H1 (cell line): ENCODE results near the gene MSI2.

Experiments
- EZH2 ChIP-seq: fragments of 200-600 bp; sonication (generic); IDR thresholded peaks from 2 replicates; pipeline ENCODE4 v1.7.1; 2012; ENCODE audit warnings: low read depth, mild to moderate bottlenecking, moderate library complexity, low read length, inconsistent platforms; ENCODE audit not compliant: severe bottlenecking
- NRF1 ChIP-seq: IDR thresholded peaks from 2 replicates; pipeline ENCODE4 v1.6.1; 2011; ENCODE audit warnings: mild to moderate bottlenecking, low read depth, low read length, improper control_type of control experiment
- POLR2A ChIP-seq, 2 experiments: IDR thresholded peaks; 1 replicate in 1 of 2; 2 replicates in 1 of 2; pipeline ENCODE4 v1.6.1; 2011; ENCODE audit warnings: low read depth in 2 of 2, low read length in 2 of 2, mild to moderate bottlenecking in 2 of 2; ENCODE audit errors: control extremely low read depth in 1 of 2
- POLR2AphosphoS5 ChIP-seq: IDR thresholded peaks from 2 replicates; pipeline ENCODE4 v1.6.1; 2011; ENCODE audit warnings: low read depth, low read length
- RAD21 ChIP-seq, 2 experiments: IDR thresholded peaks in 1 of 2; conservative IDR thresholded peaks in 1 of 2; 2 replicates each; pipeline ENCODE4 v1.6.1; 2011; ENCODE audit warnings: low read depth in 2 of 2, low read length in 2 of 2, improper control_type of control experiment in 1 of 2, inconsistent platforms in 1 of 2, mild to moderate bottlenecking in 1 of 2, moderate library complexity in 1 of 2
- RFX5 ChIP-seq: IDR thresholded peaks from 2 replicates; pipeline ENCODE4 v1.6.1; 2011; ENCODE audit warnings: low read depth, low read length, improper control_type of control experiment, borderline replicate concordance
- SIN3A ChIP-seq, 2 experiments: IDR thresholded peaks in 1 of 2; conservative IDR thresholded peaks in 1 of 2; 2 replicates each; pipeline ENCODE4 v1.6.1; 2011 to 2012; ENCODE audit warnings: low read length in 2 of 2, improper control_type of control experiment in 1 of 2, low read depth in 1 of 2, mild to moderate bottlenecking in 1 of 2
- SP1 ChIP-seq: IDR thresholded peaks from 2 replicates; pipeline ENCODE4 v1.6.1; 2011; ENCODE audit warnings: low read depth, low read length
- TEAD4 ChIP-seq: IDR thresholded peaks from 2 replicates; pipeline ENCODE4 v1.6.1; 2012; ENCODE audit warnings: low read depth, low read length, inconsistent platforms, mixed read lengths
- TF ChIP-seq, protein P1 (sequence below): IDR thresholded peaks from 2 replicates; pipeline ENCODE4 v1.6.1; 2011; ENCODE audit warnings: low read depth, mild to moderate bottlenecking, low read length; ENCODE audit not compliant: insufficient read depth
- TF ChIP-seq, protein P2 (sequence below), 3 experiments: IDR thresholded peaks; 1 replicate in 2 of 3; 2 replicates in 1 of 3; pipeline versions ENCODE4 v1.5.1 to v1.6.1; 2011; ENCODE audit warnings: low read length in 3 of 3, mild to moderate bottlenecking in 3 of 3, inconsistent platforms in 2 of 3, low read depth in 1 of 3, moderate library complexity in 1 of 3; ENCODE audit not compliant: insufficient read depth in 1 of 3; ENCODE audit errors: control extremely low read depth in 1 of 3
- TF ChIP-seq, protein P3 (sequence below): IDR thresholded peaks from 2 replicates; pipeline ENCODE4 v1.6.1; 2012; ENCODE audit warnings: inconsistent platforms
- TF ChIP-seq, protein P4 (sequence below): IDR thresholded peaks from 2 replicates; pipeline ENCODE4 v1.6.1; 2012; ENCODE audit warnings: low read length, inconsistent platforms

DNA sequence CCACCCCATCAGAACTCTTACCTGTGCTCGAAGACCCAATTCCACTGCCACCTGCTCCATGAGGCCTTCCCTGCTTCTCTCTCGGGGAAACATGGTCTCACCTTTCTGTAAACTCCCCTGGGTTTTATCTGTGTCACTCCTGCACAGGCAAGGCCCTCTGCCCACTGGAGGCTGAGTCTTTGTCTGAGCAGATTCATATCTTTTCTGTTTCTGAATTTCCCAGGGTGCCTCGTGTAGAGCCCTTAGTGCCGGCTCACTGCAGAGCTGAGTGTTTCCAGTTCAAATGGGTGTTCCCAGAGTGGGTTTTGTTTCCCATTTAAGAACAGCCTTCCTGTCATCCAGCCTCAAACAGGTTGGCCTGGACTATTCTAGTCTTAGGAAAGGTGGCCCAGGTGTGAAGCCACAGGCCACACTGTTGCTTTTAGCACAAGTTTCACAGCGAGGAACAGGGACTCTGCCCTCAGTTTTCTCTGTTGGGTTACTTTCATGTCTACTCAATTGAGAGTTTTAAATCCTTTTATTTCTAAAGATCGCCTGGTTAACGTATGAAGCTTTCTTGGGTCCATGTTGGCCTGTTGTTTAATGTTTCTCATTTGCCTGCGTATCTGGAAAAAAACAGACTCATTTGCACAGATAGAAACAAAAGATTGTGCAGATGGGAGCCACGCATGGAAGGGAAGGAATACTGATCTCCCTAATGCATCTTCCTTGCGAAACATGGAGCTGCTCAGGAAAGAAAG lies 228.7 kb downstream of the MSI2 start:
- TF ChIP-seq SP1 (no peak), EZH2 (no peak), POLR2AphosphoS5 (no peak), RAD21 (IDR thresholded peaks at IDR 0.05 in 1 of 2, conservative IDR thresholded peaks at IDR 0.05 in 1 of 2; ENCODE audit: low read depth in 2 of 2, low read length in 2 of 2) (no peak), NRF1 (no peak), RFX5 (no peak), TEAD4 (no peak), POLR2A (IDR thresholded peaks at IDR 0.05; ENCODE audit: control extremely low read depth in 1 of 2, low read depth in 2 of 2, low read length in 2 of 2) (no peak), SIN3A (conservative IDR thresholded peaks at IDR 0.05 in 1 of 2, IDR thresholded peaks at IDR 0.05 in 1 of 2; ENCODE audit: low read depth in 1 of 2, low read length in 2 of 2) (no peak)
- TF ChIP-seq, protein P1, sequence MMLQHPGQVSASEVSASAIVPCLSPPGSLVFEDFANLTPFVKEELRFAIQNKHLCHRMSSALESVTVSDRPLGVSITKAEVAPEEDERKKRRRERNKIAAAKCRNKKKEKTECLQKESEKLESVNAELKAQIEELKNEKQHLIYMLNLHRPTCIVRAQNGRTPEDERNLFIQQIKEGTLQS, result no peak
- TF ChIP-seq, protein P2, sequence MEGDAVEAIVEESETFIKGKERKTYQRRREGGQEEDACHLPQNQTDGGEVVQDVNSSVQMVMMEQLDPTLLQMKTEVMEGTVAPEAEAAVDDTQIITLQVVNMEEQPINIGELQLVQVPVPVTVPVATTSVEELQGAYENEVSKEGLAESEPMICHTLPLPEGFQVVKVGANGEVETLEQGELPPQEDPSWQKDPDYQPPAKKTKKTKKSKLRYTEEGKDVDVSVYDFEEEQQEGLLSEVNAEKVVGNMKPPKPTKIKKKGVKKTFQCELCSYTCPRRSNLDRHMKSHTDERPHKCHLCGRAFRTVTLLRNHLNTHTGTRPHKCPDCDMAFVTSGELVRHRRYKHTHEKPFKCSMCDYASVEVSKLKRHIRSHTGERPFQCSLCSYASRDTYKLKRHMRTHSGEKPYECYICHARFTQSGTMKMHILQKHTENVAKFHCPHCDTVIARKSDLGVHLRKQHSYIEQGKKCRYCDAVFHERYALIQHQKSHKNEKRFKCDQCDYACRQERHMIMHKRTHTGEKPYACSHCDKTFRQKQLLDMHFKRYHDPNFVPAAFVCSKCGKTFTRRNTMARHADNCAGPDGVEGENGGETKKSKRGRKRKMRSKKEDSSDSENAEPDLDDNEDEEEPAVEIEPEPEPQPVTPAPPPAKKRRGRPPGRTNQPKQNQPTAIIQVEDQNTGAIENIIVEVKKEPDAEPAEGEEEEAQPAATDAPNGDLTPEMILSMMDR (IDR thresholded peaks at IDR 0.05; ENCODE audit: control extremely low read depth in 1 of 3, insufficient read depth in 1 of 3, low read depth in 1 of 3, low read length in 3 of 3), result no peak
- TF ChIP-seq, protein P3, sequence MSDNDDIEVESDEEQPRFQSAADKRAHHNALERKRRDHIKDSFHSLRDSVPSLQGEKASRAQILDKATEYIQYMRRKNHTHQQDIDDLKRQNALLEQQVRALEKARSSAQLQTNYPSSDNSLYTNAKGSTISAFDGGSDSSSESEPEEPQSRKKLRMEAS, result 0 out of 2 replicates have a peak, but pooled peaks have one; percentile 26
- TF ChIP-seq, protein P4, sequence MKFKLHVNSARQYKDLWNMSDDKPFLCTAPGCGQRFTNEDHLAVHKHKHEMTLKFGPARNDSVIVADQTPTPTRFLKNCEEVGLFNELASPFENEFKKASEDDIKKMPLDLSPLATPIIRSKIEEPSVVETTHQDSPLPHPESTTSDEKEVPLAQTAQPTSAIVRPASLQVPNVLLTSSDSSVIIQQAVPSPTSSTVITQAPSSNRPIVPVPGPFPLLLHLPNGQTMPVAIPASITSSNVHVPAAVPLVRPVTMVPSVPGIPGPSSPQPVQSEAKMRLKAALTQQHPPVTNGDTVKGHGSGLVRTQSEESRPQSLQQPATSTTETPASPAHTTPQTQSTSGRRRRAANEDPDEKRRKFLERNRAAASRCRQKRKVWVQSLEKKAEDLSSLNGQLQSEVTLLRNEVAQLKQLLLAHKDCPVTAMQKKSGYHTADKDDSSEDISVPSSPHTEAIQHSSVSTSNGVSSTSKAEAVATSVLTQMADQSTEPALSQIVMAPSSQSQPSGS, result no peak
